ENCODE results near the gene ME3. TPM values are rescaled to one million over a fixed set of nuclear protein-coding genes. Genes with fewer than 3 reads are reported as not detected.
"Not testable (repeated sequence)": the region's sequence is repeated elsewhere in the genome, so short reads cannot be mapped to it uniquely, and the experiment has no call there.

ME3 gene
- total RNA-seq, 1 donor, result 56.9 TPM

DNA sequence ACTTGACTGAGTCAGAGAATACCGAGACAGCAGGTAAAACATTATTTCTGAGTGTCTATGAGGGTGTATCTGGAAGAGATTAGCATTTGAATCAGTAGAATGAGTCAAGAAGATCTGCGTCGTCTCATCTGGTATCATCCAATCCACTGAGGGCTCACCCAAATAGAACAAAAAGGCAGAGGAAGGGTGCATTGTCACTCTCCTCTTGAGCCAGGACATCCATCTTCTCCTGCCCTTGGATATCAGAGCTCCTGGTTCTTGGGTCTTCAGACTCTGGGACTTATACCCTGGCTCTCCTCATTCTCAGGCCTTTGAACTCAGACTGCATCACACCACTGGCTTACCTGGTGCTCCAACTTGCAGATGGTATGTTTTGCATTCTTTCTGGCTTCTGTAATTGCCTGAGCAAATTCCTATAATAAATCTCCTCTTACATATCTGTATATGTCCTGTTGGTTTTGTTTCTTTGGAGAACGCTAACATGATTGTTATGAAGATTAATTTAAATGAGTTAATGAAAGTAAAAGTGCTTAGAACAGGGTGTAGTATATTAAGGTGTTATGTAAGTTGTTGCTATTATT is 49.3 kb downstream of the ME3 start:
- no peak for DNase-seq (ENCODE audit: low read depth)
- no peak overlapping the region for H3K4me3 ChIP-seq (ENCODE audit: low read depth, low read length)
- TF ChIP-seq, protein P1, sequence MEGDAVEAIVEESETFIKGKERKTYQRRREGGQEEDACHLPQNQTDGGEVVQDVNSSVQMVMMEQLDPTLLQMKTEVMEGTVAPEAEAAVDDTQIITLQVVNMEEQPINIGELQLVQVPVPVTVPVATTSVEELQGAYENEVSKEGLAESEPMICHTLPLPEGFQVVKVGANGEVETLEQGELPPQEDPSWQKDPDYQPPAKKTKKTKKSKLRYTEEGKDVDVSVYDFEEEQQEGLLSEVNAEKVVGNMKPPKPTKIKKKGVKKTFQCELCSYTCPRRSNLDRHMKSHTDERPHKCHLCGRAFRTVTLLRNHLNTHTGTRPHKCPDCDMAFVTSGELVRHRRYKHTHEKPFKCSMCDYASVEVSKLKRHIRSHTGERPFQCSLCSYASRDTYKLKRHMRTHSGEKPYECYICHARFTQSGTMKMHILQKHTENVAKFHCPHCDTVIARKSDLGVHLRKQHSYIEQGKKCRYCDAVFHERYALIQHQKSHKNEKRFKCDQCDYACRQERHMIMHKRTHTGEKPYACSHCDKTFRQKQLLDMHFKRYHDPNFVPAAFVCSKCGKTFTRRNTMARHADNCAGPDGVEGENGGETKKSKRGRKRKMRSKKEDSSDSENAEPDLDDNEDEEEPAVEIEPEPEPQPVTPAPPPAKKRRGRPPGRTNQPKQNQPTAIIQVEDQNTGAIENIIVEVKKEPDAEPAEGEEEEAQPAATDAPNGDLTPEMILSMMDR (IDR thresholded peaks at IDR 0.05; ENCODE audit: insufficient read depth, low read length), result no peak

DNA sequence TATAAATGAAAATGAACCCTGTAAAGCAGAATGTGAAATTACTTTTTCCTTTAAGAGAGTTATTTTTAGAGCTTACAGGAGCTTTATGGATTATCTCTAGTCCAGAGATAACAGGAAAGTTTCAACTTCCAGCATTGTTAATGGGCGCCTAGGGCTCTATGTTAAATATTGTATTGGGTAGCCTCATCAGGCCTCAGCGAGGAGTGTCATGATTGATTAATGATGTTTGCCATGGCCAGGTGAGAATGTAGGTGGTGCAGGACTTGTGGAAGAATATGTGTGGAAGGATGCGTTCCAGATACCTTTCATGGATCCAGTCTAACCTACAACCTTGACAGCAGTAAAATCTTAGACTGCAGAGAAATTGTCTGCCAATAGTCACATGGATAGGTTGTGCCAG is 50.6 kb downstream of the ME3 start:
- H3K4me3 ChIP-seq (ENCODE audit: low read depth, low read length), result no peak overlapping the region
- TF ChIP-seq, protein P1 (IDR thresholded peaks at IDR 0.05; ENCODE audit: insufficient read depth, low read length), result no peak
- no peak for DNase-seq (ENCODE audit: low read depth)

DNA sequence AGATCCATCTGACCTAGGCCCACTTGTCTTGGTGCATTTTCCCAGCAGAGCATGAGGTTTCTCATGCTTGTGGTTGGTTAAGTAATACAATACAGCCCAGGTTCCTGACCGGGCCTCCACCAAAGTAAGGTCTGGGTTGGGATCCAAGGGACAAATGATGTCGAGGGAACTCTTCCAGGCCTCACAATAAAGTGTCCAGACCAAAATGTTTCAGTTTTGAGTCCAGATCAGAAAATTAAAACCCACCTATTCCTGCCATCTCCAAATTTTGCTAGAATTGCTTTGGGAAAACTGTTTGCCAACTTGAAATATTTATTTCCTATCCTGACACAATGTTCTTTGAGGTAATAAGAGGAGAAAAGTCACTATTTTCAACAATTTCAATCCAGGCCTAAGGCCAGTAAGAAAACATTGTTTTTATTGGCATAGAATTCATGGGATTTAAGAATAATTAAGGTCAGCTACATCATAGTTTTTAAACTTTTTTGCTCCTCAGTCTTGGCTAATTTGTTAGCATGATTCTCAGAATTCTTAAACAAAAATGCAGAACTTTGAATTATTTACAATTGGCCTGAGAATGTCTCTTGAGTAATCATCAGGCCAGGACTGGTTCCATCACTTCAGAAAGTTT is 51.4 kb downstream of the ME3 start:
- peak; percentile 96 for DNase-seq (ENCODE audit: low read depth)
- H3K4me3 ChIP-seq (ENCODE audit: low read depth, low read length), result no peak overlapping the region
- TF ChIP-seq, protein P1 (IDR thresholded peaks at IDR 0.05; ENCODE audit: insufficient read depth, low read length), result no peak

DNA sequence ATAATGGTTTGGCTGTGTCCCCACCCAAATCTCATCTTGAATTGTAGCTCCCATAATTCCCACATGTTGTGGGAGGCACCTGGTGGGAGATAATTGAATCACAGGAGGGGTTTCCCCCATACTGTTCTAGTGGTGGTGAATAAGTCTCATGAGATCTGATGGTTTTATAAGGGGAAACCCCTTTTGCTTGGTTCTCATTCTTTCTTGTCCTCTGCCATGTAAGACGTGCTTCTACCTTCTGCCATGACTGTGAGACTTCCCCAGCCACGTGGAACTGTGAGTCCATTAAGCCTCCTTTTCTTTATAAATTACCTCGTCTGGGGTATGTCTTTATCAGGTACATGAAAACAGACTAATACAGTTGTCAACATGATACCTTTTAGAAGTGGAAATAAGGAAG is 53.0 kb downstream of the ME3 start:
- DNase-seq (ENCODE audit: low read depth); H3K4me3 ChIP-seq (ENCODE audit: low read depth, low read length): not testable (repeated sequence)

DNA sequence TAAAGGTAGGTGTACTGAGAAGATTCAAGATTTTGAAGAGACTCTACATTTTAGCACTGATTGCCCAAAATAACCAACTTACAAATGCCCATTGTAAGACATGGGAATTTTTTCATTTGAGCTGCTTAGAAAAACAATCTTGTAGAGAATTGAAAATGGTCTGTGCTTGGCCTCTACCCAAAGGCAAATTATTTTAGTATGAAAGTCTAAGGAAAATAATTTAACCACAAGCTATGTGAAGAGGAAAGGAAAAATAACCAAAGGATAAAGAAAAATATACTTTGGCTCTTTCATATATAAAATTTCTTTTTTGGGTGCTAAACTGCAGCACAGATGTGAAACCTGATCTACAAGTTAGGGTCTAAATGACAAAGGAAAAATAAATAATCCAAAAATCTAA is 54.9 kb downstream of the ME3 start:
- TF ChIP-seq, protein P1 (IDR thresholded peaks at IDR 0.05; ENCODE audit: insufficient read depth, low read length), result no peak
- DNase-seq (ENCODE audit: low read depth), result peak; percentile 68
- no peak overlapping the region for H3K4me3 ChIP-seq (ENCODE audit: low read depth, low read length)

DNA sequence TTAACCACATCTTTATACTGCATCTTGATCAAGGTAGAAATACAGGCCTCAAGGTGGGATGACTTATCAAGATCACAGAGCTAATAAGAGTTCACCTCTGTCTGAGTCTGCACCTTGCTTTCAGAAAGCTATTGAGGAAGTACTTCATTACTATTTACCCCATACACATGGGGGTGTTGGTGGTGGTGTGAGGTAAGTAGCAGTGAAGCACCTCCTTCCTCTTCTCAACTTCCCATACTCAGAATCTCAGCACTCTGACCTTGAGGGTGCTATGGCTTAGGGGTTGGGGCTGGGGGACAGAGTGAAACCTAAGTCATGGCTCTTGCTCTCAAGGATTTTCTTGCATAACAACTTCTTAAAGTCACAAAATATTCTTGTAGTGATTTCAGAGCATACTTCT is 56.9 kb downstream of the ME3 start:
- no peak for DNase-seq (ENCODE audit: low read depth)
- TF ChIP-seq, protein P1 (IDR thresholded peaks at IDR 0.05; ENCODE audit: insufficient read depth, low read length), result no peak
- no peak overlapping the region for H3K4me3 ChIP-seq (ENCODE audit: low read depth, low read length)

DNA sequence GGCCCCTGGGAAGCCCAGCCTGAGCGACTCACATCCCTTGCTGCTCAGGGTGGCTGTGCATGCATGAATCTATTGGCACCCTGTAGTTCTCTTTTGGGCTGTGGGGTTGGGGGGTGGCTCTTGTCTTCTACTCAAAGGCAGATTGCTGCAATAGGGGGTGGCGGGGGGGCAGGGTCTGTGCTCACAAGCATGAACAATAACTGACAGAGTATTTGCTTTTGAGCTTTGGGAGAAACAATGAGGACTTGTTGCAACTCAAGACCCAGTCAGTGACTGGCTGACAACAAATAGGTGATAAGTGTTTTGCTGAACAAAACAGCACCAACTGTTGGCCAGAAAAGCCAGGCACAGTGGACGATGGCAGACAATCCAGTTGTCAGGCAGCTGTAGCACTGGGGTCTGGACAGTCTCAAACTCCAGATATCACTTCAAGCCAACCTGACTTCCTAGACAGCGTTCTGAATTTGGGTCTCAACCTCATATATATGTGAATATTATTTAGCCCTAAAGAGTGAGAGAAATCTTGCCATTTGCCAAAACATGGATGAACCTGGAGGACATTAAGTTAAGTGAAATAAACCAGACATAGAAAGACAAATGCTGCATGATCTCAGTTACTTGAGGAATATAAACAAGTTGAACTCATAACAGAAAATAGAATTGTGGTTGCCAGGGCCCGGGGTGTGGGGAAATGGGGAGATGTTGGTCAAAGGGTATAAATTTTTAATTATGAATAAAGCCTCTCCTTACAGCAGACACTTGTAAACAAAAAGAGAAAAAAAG is 61.7 kb downstream of the ME3 start:
- TF ChIP-seq, protein P1 (IDR thresholded peaks at IDR 0.05; ENCODE audit: insufficient read depth, low read length), result no peak
- DNase-seq (ENCODE audit: low read depth), result no peak

More for the DNA sequence above, 61.7 kb downstream of the ME3 start:
- no peak overlapping the region for H3K4me3 ChIP-seq (ENCODE audit: low read depth, low read length)

All from fibroblast of the aortic adventitia (primary cell).